ENCODE data around the gene SEMA6D. TPM values are rescaled to one million over a fixed set of nuclear protein-coding genes. Genes with fewer than 3 reads are reported as not detected.

SEMA6D gene
- total and polyA plus RNA-seq, 8 donors: 0.61 to 54.0 (median 6.9) TPM

DNA sequence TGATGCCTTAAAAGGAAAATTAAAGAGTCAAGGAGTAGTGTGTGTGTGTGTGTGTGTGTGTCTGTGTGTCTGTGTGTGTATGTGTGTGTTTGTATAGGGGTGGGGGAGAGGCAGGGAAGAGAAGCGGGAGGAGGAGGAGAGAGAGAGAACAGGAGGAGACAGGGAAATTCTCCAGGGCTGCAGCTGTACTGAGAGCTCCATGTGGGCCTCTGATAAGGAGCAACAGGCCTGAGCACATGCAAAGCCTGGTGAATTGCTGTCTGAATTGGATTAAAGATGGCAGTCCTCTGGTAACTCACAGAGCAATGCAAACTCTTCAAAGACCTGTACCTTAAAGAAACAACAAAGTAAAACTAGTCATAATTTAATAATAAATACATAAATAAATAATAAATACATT lies 70.6 kb downstream of the SEMA6D start:
- Histone ChIP-seq H3K4me1 (no peaks in the 10 kb centered on the region), H3K36me3 (no peaks in the 10 kb centered on the region), H3K27ac (no peak overlapping the region), H3K4me3 (no peak overlapping the region), H3K27me3 (no peaks in the 10 kb centered on the region), H3K9me3 (no peaks in the 10 kb centered on the region)
- WGBS, 5 donors: 39 to 67% (median 63%) methylated on average over 1 of the region's 1 CpG
- intact Hi-C loops (cut with DNase I; ENCODE audit: low total_unique reads): no loop called here
- DNase-seq: no peak
- TF ChIP-seq CTCF (IDR thresholded peaks at IDR 0.05) (no peak), POLR2A (IDR thresholded peaks at IDR 0.05) (no peak), EP300 (IDR thresholded peaks at IDR 0.05) (no peak), POLR2AphosphoS5 (IDR thresholded peaks at IDR 0.05) (no peak)

GRCh38 chr15:47788685-47789084 lies 71.4 kb downstream of the SEMA6D start:
- no peak for DNase-seq
- WGBS, 5 donors: 60 to 68% (median 63%) methylated on average over 3 of the region's 3 CpGs

GRCh38 chr15:47791161-47791560 lies 73.9 kb downstream of the SEMA6D start:
- intact Hi-C loops (cut with DNase I; ENCODE audit: low total_unique reads): no loop called here
- Histone ChIP-seq H3K36me3 (no peaks in the 10 kb centered on the region), H3K4me1 (no peaks in the 10 kb centered on the region), H3K9me3 (no peaks in the 10 kb centered on the region), H3K27me3 (no peaks in the 10 kb centered on the region), H3K4me3 (no peak overlapping the region), H3K27ac (no peak overlapping the region)
- WGBS, 5 donors: 29 to 67% (median 54%) methylated on average over 1 of the region's 1 CpG
- TF ChIP-seq POLR2AphosphoS5 (IDR thresholded peaks at IDR 0.05): no peak
- TF ChIP-seq EP300 (IDR thresholded peaks at IDR 0.05): no peak
- no peak for TF ChIP-seq CTCF (IDR thresholded peaks at IDR 0.05)
- no peak for TF ChIP-seq POLR2A (IDR thresholded peaks at IDR 0.05)
- DNase-seq: no peak

More at GRCh38 chr15:47788685-47789084, 71.4 kb downstream of the SEMA6D start:
- no peaks in the 10 kb centered on the region for H3K27me3 ChIP-seq
- no peaks in the 10 kb centered on the region for H3K9me3 ChIP-seq
- no peak for TF ChIP-seq POLR2A (IDR thresholded peaks at IDR 0.05)
- no peak for TF ChIP-seq EP300 (IDR thresholded peaks at IDR 0.05)
- TF ChIP-seq POLR2AphosphoS5 (IDR thresholded peaks at IDR 0.05): no peak
- TF ChIP-seq CTCF (IDR thresholded peaks at IDR 0.05): no peak
- H3K36me3 ChIP-seq: no peaks in the 10 kb centered on the region
- no peak overlapping the region for H3K27ac ChIP-seq
- intact Hi-C loops (cut with DNase I; ENCODE audit: low total_unique reads): no loop called here
- no peak overlapping the region for H3K4me3 ChIP-seq
- no peaks in the 10 kb centered on the region for H3K4me1 ChIP-seq

- 57 to 80% (median 76%) methylated on average over 2 of the region's 2 CpGs for WGBS, 5 donors
- Histone ChIP-seq H3K4me3 (no peak overlapping the region), H3K27ac (no peak overlapping the region), H3K36me3 (no peaks in the 10 kb centered on the region), H3K27me3 (no peaks in the 10 kb centered on the region), H3K4me1 (no peaks in the 10 kb centered on the region), H3K9me3 (no peaks in the 10 kb centered on the region)
- TF ChIP-seq POLR2AphosphoS5 (IDR thresholded peaks at IDR 0.05): no peak
- TF ChIP-seq EP300 (IDR thresholded peaks at IDR 0.05): no peak
- TF ChIP-seq POLR2A (IDR thresholded peaks at IDR 0.05): no peak
- TF ChIP-seq CTCF (IDR thresholded peaks at IDR 0.05): no peak
- DNase-seq: no peak
- intact Hi-C loops (cut with DNase I; ENCODE audit: low total_unique reads): no loop called here
These were observed 74.9 kb downstream of the SEMA6D start for GRCh38 chr15:47792231-47792630.
